Activated naive CD4-positive, alpha-beta T cell treated with anti-CD3 and anti-CD28 coated beads, Interleukin-2, amount 10 ng/mL, durations not matched to agents 7 days and 5 days (primary cell): ENCODE results near the gene REXO4.

Experiments
- CTCF ChIA-PET: fragments of 350-600 bp; sonication (Branson Sonifier 250); formaldehyde crosslinking; loops from one replicate; lab custom pipeline; 2021; ENCODE audit warnings: antibody characterized with exemption; lab: Charles Lee
- DNase-seq: peaks from one replicate; pipeline ENCODE4 v3.0.0-alpha.2; 2020
- H3K27ac Mint-ChIP-seq: one replicate; pipeline ENCODE4 v1.8.0; 2021; ENCODE audit warnings: mild to moderate bottlenecking, moderate library complexity, mixed read lengths
- H3K27me3 Mint-ChIP-seq: one replicate; pipeline ENCODE4 v1.8.0; 2021; ENCODE audit warnings: mild to moderate bottlenecking, mixed read lengths
- H3K36me3 Mint-ChIP-seq: one replicate; pipeline ENCODE4 v1.8.0; 2021; ENCODE audit warnings: mixed read lengths
- H3K4me1 Mint-ChIP-seq: one replicate; pipeline ENCODE4 v1.8.0; 2021; ENCODE audit warnings: mixed read lengths
- H3K4me3 Mint-ChIP-seq: one replicate; pipeline ENCODE4 v1.8.0; 2021; ENCODE audit warnings: mild to moderate bottlenecking, moderate library complexity, mixed read lengths
- H3K9me3 Mint-ChIP-seq: one replicate; pipeline ENCODE4 v1.8.0; 2021; ENCODE audit warnings: mixed read lengths

The REXO4 gene

DNA sequence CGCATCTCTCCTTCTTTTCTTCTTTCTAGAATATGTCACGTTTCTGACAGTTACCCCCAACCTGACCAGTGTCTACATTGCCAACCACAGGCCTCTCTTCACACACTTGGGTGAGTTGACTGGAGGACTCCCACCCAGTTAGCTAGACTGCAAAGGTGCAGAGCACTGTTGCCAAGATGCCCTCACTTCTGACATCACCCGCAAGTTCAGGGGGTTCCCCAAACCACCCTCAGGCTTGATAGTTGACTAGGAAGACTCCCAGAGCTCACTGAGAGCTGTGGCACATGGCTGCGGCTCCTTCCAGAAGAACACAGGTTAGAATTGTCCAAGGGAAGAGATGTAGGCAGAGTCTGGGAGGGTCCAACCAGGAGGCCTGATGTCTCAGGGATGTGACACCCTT, 21.5 kb upstream of the REXO4 start:
- Mint-ChIP-seq H3K4me1 (no peaks in the 10 kb centered on the region), H3K27me3 (no peaks in the 10 kb centered on the region), H3K4me3 (no peak overlapping the region), H3K9me3 (no peaks in the 10 kb centered on the region), H3K36me3 (no peaks in the 10 kb centered on the region), H3K27ac (no peak overlapping the region)
- DNase-seq: no peak
- CTCF ChIA-PET: no interaction called here

- Mint-ChIP-seq H3K9me3 (no peaks in the 10 kb centered on the region), H3K4me1 (no peaks in the 10 kb centered on the region), H3K27ac (no peak overlapping the region), H3K36me3 (no peaks in the 10 kb centered on the region), H3K4me3 (no peak overlapping the region), H3K27me3 (no peaks in the 10 kb centered on the region)
- DNase-seq: no peak
- CTCF ChIA-PET: no interaction called here
Measured at GRCh38 chr9:133437753-133438531, 20.1 kb upstream of the REXO4 start.

DNA sequence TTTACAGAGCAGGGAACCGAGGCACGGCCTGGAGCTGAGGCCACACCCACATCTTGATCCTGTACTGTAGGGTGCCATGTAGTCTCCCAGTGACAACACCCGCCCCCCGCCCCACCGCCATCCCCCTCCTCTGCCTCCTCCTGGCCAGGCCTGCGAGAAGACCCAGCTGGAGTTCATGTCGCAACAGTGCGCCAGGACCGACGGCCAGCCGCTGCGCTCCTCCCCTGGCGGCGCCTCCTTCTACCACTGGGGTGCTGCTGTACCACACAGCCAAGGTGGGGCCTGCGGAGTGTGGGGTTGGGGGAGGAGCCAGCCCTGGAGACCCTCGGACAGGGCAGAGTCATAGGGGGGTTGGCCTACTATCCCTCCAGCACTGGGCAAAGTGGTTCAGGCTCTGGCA, 18.9 kb upstream of the REXO4 start:
- CTCF ChIA-PET: no interaction called here

DNA sequence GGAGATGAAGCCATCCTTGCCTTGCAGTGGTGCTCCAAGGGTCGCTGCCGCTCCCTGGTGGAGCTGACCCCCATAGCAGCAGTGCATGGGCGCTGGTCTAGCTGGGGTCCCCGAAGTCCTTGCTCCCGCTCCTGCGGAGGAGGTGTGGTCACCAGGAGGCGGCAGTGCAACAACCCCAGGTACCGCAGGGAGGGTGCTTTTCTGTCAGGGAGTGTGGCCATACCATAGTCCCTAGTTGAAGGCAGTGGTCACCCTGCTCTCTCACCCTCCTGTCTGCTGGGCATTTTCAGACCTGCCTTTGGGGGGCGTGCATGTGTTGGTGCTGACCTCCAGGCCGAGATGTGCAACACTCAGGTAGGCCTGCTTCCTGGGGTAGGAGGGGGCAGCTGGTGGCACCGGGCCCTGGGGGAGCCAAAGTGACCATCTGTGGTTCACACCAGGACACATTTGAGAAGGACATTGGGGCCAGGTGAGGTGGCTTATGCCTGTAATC, 15.6 kb upstream of the REXO4 start:
- no peak overlapping the region for H3K27ac Mint-ChIP-seq
- CTCF ChIA-PET: no interaction called here
- no peaks in the 10 kb centered on the region for H3K36me3 Mint-ChIP-seq
- peaks cover 4% of the 10 kb centered on the region for H3K4me1 Mint-ChIP-seq
- DNase-seq: no peak
- no peak overlapping the region for H3K4me3 Mint-ChIP-seq
- H3K9me3 Mint-ChIP-seq: no peaks in the 10 kb centered on the region
- H3K27me3 Mint-ChIP-seq: peaks cover 29% of the 10 kb centered on the region

More for the DNA sequence above, 18.9 kb upstream of the REXO4 start:
- no peak for DNase-seq
- Mint-ChIP-seq H3K9me3 (no peaks in the 10 kb centered on the region), H3K4me3 (no peak overlapping the region), H3K36me3 (no peaks in the 10 kb centered on the region), H3K27ac (no peak overlapping the region), H3K4me1 (no peaks in the 10 kb centered on the region), H3K27me3 (peaks cover 4% of the 10 kb centered on the region)

GRCh38 chr9:133430244-133430643, 12.4 kb upstream of the REXO4 start:
- CTCF ChIA-PET: no interaction called here
- Mint-ChIP-seq H3K36me3 (no peaks in the 10 kb centered on the region), H3K27me3 (peaks cover 60% of the 10 kb centered on the region), H3K27ac (no peak overlapping the region), H3K9me3 (no peaks in the 10 kb centered on the region), H3K4me3 (no peak overlapping the region), H3K4me1 (peaks cover 7% of the 10 kb centered on the region)
- DNase-seq: no peak

DNA sequence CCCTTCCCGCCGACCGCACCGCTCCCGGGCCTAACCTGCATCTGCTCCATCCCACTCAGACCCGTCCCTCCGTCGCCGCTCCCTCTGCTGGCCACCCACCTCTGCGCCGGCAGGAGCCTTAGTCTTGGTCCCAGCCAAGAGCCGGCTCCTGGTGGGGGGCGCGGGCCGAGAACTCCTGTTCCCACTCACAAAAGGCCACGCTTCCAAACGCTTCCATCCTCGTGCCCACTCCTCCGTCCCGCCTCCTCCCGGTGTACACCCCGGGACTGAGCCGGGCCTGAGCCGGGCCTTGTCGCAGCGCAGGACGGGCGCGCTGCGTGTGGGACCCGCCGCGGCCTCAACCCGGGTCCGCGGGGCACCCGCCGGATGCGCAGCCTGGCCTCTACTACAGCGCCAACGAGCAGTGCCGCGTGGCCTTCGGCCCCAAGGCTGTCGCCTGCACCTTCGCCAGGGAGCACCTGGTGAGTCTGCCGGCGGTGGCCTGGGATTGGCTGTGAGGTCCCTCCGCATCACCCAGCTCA, 11.9 kb upstream of the REXO4 start:
- Mint-ChIP-seq H3K27me3 (peaks cover 66% of the 10 kb centered on the region), H3K27ac (no peak overlapping the region), H3K36me3 (no peaks in the 10 kb centered on the region), H3K9me3 (no peaks in the 10 kb centered on the region), H3K4me3 (no peak overlapping the region), H3K4me1 (peaks cover 7% of the 10 kb centered on the region)
- peak; percentile 36 for DNase-seq
- CTCF ChIA-PET: no interaction called here

DNA sequence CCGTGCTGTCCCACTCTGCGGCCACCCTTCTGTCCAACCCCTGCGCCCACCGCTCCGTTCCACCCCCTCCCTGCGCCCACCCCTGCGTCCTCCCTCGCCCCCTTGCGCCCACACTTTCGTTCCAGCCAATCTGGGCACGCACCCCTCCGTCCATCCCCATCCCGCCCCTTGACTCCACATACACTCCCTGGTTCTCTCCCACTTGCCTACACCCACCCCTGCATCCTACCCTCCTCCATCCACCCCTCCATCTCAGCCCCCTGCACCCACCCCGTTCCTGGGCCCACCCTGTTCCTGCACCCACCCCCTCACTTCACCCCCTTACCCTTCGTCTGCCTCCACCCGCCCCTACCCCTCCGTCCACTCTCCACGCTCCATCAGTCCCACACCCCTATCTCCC, 11.4 kb upstream of the REXO4 start:
- DNase-seq: no peak
- CTCF ChIA-PET: no interaction called here
- no peak overlapping the region for H3K27ac Mint-ChIP-seq
- peaks cover 68% of the 10 kb centered on the region for H3K27me3 Mint-ChIP-seq
- peaks cover 7% of the 10 kb centered on the region for H3K4me1 Mint-ChIP-seq
- H3K4me3 Mint-ChIP-seq: no peak overlapping the region
- H3K9me3 Mint-ChIP-seq: no peaks in the 10 kb centered on the region
- H3K36me3 Mint-ChIP-seq: no peaks in the 10 kb centered on the region

GRCh38 chr9:133428617-133429101, 10.8 kb upstream of the REXO4 start:
- CTCF ChIA-PET: no interaction called here
- Mint-ChIP-seq H3K27me3 (peaks cover 68% of the 10 kb centered on the region), H3K4me1 (peaks cover 7% of the 10 kb centered on the region), H3K36me3 (no peaks in the 10 kb centered on the region), H3K4me3 (no peak overlapping the region), H3K9me3 (no peaks in the 10 kb centered on the region), H3K27ac (no peak overlapping the region)
- DNase-seq: no peak

DNA sequence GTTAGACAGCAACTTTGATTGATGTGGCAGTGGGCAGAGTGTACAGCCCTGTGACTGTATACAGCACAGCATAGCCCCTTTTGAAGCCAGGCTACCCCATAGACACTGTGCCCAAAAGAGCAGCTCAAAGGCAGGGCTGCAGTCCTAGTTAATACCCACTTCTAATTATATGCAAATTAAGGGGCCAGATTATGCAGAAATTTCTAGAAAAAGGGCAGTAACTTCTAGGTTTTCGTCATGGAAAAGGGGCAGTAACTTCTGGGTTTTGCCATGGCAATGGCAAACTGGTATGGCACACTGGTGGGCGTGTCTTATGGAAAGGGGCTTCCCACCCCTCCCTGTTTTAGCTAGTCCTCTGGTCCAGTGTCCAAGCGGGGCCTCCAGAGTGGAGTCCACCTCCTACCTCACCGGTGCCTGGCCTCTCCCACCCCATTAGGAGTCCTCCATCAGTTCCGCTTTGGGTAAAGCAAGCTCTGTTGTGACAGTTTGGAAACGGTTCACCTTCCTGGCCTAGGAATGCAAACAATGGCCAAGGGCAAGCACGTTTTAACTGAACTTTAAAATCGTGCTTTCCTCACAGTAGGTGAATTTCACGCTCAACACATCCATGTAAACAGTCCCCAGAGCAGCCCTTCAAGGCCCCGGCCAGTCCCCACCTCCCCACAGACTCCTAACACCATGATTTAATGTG, 10.0 kb upstream of the REXO4 start:
- H3K27me3 Mint-ChIP-seq: peaks cover 68% of the 10 kb centered on the region
- DNase-seq: no peak
- CTCF ChIA-PET: no interaction called here
- H3K27ac Mint-ChIP-seq: no peak overlapping the region
- H3K4me3 Mint-ChIP-seq: no peak overlapping the region
- H3K9me3 Mint-ChIP-seq: no peaks in the 10 kb centered on the region
- peaks cover 7% of the 10 kb centered on the region for H3K4me1 Mint-ChIP-seq
- H3K36me3 Mint-ChIP-seq: no peaks in the 10 kb centered on the region

- Mint-ChIP-seq H3K4me1 (peaks cover 10% of the 10 kb centered on the region), H3K4me3 (no peak overlapping the region), H3K27me3 (peaks cover 63% of the 10 kb centered on the region), H3K9me3 (no peaks in the 10 kb centered on the region), H3K27ac (no peak overlapping the region), H3K36me3 (no peaks in the 10 kb centered on the region)
- no peak for DNase-seq
- CTCF ChIA-PET: no interaction called here
Measured at GRCh38 chr9:133426011-133426410, 8.2 kb upstream of the REXO4 start.

DNA sequence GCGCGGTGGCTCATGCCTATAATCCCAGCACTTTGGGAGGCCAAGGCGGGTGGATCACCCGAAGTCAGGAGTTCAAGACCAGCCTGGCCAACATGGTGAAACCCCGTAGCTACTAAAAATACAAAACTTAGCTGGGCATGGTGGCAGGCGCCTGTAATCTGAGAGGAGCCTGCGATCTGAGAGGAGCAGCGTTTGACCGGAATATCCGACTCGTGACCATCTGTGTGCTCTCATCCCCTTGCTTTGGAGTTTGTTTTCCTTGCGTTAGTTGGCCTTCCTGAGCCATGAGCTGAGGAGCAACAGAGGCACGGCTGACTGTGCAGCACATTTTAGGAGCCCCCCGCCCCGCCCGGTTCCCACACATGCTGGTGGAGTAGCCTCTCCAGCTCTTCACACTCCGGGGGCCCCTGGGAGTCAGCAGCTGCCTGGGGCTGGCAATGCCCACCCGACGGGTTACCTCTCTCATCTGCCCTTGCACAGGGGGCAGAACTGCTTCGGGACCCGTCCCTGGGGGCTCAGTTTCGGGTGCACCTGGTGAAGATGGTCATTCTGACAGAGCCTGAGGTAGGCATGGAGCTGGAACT, 7.3 kb upstream of the REXO4 start:
- no peak overlapping the region for H3K4me3 Mint-ChIP-seq
- H3K36me3 Mint-ChIP-seq: no peaks in the 10 kb centered on the region
- H3K4me1 Mint-ChIP-seq: peaks cover 11% of the 10 kb centered on the region
- H3K27me3 Mint-ChIP-seq: peaks cover 54% of the 10 kb centered on the region
- no peak for DNase-seq
- no peaks in the 10 kb centered on the region for H3K9me3 Mint-ChIP-seq
- CTCF ChIA-PET: no interaction called here
- no peak overlapping the region for H3K27ac Mint-ChIP-seq

- no peak overlapping the region for H3K4me3 Mint-ChIP-seq
- H3K27ac Mint-ChIP-seq: no peak overlapping the region
- peaks cover 45% of the 10 kb centered on the region for H3K27me3 Mint-ChIP-seq
- H3K9me3 Mint-ChIP-seq: no peaks in the 10 kb centered on the region
- peaks cover 13% of the 10 kb centered on the region for H3K4me1 Mint-ChIP-seq
- H3K36me3 Mint-ChIP-seq: no peaks in the 10 kb centered on the region
- no peak for DNase-seq
- CTCF ChIA-PET: no interaction called here
Measured at GRCh38 chr9:133424187-133424586, 6.4 kb upstream of the REXO4 start.

DNA sequence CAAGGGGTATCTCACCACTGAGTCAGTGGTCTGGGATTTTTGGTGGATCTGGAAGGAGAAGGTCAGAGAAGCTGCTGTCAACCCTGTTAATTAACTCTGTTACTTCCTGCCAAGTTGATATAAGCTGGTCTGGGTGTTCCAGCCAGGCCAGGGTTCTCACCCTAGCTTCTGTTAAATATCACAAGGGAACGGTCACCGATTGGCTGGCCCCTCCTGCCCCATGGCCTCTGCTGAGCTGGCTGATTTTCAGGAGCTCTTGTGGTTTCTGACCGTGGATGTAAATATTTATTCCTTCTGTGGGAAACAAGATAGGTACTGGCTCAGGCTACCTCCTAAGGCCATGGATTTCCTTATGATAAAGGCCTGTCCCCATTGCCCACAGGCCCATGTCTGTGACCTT, 5.4 kb upstream of the REXO4 start:
- CTCF ChIA-PET: no interaction called here
- Mint-ChIP-seq H3K4me3 (no peak overlapping the region), H3K27me3 (peaks cover 37% of the 10 kb centered on the region), H3K9me3 (no peaks in the 10 kb centered on the region), H3K36me3 (no peaks in the 10 kb centered on the region), H3K27ac (no peak overlapping the region), H3K4me1 (peaks cover 22% of the 10 kb centered on the region)
- no peak for DNase-seq
